Stimulated activated naive CD8-positive, alpha-beta T cell treated with anti-CD3 and anti-CD28 coated beads, Interleukin-15, Interleukin-2, amounts not matched to agents 100 U/mL and 50 U/mL, for 24 hours (primary cell): ENCODE data around the gene R3HDM2.

Experiments used
- ATAC-seq: fragments of 150-1000 bp; cut with Tn5 transposase; one replicate; pipeline ENCODE4 v1.10.0; 2021
- DNase-seq: peaks from one replicate; pipeline ENCODE4 v3.0.0; 2021

The R3HDM2 gene

DNA sequence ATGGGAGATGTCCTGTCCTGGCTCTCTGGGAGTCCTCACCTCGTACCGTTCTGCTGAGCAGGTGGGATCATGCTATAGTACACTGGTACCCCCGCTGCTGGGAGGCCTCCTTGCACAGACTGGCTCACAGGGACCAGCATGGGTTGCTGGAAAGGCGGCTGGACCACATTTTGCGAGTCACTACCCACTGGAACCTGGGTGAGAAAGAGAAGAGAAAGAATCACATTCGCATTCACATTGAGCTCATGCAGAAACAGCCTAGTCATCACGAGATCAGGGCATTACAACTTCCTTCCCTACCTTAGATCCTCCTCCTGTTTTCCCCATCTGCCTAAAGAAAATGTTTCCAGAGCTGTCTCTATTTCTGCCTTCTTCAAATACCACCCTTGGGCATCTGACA lies 162.6 kb downstream of the R3HDM2 start:
- DNase-seq (peak; percentile 47), ATAC-seq (peak; percentile 85)

DNA sequence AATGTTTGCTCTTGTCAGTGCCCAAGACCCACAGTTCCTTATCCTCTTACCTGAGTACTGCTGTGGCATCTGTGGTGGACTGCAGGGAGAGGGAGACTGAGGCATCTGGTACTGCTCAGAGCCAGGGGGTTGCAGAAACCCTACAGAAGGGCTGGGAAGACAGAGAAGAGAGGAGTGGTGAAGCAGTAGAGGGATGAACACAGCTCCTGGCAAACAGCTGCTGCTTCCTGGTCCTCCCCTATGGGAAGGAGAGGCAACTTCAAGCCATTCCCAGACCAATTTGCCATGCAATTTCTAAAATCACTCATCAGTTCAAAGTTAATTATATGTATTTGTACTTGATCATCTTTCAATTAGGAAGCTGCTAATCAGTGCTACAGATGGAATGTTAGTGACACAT lies 164.2 kb downstream of the R3HDM2 start:
- no peak for DNase-seq
- no peak for ATAC-seq

GRCh38 chr12:57263096-57263495 lies 167.7 kb downstream of the R3HDM2 start:
- DNase-seq (no peak), ATAC-seq (no peak)

- no peak for ATAC-seq
- DNase-seq: no peak
Observed at GRCh38 chr12:57262126-57262822, 168.6 kb downstream of the R3HDM2 start.

DNA sequence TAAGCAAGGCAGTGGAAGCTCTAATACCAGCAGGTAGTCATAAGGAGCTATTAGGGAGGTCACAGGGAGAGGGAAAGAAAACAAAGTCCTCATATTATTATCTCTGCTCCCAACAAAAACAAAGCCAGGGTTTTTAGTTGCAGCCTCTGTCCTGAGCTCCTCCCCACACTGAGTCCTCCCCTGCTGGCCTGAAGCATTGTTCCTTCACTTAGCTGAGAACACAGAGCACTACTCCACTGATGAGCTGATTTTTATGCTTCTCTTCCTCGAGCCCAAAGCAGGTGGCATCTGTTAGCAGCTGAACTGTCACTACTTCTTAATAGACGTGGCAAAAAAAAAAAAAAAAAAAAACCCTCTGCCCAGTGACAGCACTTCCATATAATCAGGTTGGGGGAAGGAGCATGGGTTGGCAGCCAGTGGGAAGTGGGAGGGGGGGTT lies 169.4 kb downstream of the R3HDM2 start:
- ATAC-seq (no peak), DNase-seq (no peak)

- DNase-seq: no peak
- no peak for ATAC-seq
Observed at GRCh38 chr12:57260366-57260765, 170.5 kb downstream of the R3HDM2 start.

- ATAC-seq (no peak), DNase-seq (no peak)
Observed at GRCh38 chr12:57258977-57259970, 171.6 kb downstream of the R3HDM2 start.

DNA sequence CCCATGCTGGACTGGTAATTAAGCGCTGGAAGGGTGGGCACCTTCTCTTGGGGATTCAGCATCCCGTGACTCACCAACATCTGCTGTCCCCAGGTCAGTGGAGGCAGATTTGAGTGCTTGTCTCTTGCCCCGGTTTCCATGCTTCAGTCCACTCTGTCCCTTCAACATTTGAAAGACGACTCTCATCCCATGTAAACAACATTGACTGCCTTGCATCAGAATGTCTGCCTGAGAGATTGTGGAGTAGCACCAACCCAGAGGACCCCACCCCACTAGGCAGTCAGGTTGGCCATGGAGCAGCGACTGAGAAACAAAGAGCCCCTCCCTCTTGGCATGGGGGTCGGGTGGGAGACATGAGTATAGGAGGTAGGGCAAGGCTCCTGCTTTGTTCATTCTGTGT lies 174.9 kb downstream of the R3HDM2 start:
- ATAC-seq: no peak
- no peak for DNase-seq

GRCh38 chr12:57254506-57255280 lies 176.2 kb downstream of the R3HDM2 start:
- DNase-seq: no peak
- no peak for ATAC-seq

- ATAC-seq (no peak), DNase-seq (no peak)
Observed at GRCh38 chr12:57250956-57251355, 179.9 kb downstream of the R3HDM2 start, which contains the start of gene STAC3. Gene STAC3 (minus strand): TSS chr12:57251187. CDS start chr12:57249636, 1,551 bp downstream.

DNA sequence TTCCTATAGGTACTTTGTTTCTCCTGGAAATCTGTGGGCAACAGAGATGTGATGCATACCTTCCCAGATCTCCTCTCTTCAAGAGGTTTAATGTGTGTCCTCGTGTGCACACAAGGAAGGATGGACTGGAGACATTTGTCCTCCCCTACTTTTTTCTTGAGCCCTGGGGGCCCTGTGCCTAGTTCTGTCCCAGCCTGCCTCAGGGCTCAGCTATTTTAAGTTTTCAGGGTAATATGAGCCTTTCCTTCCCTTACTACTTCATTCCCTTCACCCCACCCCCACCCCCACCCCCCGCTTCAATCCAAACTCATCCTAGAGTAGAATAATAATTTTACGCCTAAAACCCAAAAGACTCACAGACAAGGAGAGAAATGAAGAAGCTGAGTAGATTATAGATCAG lies 180.3 kb downstream of the R3HDM2 start:
- ATAC-seq: no peak
- no peak for DNase-seq

- ATAC-seq: peak; percentile 49
- peak; percentile 12 for DNase-seq
Observed at GRCh38 chr12:57248934-57249742, 181.7 kb downstream of the R3HDM2 start.

- ATAC-seq (no peak), DNase-seq (no peak)
Observed at GRCh38 chr12:57247041-57247440, 183.8 kb downstream of the R3HDM2 start.

DNA sequence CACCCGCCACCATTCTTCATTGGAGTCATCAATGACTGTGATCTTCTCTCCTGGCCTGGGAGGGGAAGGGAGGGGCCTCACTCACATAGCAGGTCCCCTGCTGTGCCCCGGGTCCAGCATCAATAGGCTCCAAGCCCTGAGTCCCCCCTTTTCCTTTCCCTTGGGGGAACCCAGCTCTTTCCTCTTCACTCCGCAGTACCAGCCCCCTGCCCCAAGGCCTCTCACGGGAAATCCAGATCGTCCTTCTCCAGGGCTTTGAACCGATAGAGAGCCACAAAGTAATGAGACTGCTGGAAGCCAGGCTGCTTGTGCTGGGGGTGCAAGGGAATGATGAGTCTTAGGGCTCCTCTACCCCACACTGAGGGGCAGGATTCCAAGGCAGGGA lies 186.5 kb downstream of the R3HDM2 start:
- ATAC-seq (no peak), DNase-seq (no peak)

GRCh38 chr12:57243521-57244311 lies 187.1 kb downstream of the R3HDM2 start:
- DNase-seq (peak; percentile 88), ATAC-seq (no peak)

DNA sequence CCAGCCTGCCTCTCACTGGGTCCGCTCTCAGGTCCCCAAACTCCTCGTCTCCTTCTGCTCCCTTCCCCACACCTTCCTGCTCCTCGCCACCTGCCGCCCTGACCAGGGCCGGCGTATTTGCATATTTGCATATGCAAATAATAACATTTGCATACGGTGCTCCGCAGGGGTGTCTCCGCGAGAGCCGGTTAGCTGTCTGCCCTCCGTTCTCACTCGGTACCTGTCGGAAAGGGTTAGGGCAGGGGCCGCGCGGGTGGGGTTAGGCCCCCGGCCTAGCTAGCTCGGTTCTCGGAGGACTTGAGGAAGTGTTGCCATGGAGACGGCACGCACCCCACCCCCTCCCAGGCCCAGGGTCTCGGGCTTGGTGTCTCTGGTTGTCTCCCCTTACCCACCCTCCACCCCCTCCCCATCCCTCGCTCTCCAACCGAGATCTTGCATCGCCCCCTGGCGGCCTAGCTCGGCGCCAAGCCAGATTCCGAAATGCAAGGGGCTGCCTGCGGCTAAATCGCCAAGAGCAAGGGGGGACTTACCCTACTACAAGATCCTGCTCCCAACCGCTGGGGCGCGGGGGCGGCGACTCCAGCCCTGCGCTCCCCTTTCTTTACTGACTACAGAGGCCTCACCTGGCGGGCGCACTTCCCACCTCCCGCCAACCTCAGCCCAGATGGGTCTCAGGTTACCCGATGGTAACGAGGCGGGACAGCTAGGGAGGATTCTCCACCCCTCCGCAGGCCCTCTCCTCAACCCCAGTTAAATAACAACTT lies 188.0 kb downstream of the R3HDM2 start:
- ATAC-seq (peak; percentile 7), DNase-seq (peak; percentile 88)

DNA sequence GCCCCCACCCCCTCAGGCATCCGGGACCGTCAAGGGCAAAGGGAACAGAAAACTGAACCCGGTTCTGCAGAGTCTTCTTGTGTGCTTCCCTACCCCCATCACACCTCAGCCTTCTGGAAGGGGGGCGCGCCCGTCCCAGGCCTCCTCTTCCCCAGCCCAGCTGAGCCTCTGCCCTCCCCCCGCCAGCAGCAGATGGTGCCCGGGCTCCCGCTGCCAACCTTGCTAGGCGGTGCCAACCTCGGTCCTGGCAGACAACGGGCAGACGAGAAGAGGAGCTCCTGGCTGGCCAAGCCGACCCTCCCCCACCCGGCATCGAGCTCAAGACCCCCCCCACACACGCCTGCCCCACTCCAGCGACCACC lies 188.5 kb downstream of the R3HDM2 start:
- DNase-seq (peak; percentile 15), ATAC-seq (no peak)

DNA sequence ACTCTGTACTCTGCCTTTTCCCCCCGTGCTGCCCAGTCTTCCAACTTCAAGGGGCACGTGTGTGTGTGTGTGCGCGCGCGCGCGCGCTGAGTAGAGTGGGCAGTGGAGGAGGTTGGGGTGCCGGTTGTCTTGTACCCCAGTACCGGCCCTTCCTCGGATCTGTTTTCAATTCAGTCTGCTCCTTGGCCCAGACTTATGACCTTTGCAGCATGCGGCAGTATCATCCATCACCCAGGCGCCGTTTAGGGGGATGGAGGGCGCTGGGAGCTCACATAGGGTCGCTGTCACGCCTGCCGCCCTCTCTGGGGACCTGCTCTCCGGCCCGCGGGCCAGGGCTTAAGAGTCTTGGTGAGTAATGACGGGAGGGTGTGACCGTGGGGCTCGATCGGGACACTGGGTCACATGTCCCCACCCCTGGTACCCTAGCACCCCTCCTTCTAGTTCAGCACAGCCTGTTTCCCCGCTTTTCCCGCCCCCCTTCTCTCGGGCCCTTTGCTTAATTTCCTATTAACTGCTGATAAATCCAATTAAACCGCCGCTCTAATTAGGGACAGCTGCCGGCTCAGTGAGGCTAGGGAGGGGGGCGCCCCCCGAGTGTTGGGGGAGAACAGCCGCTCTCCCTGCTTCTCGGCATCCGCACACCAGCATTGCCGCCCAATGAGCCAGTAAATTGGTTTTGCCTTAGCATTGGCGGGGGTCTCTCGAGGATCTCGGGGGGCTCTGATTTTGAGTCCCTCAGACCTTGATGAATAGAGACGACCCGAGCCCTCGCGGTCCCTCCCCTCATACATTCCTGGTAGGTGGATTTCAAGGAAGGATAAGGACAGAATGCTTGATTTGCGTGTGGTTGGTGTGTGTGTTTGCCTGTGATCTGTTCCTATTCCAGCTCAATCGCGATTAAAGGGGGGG lies 189.2 kb downstream of the R3HDM2 start:
- ATAC-seq: no peak
- peak; percentile 35 for DNase-seq

GRCh38 chr12:57240926-57241401 lies 189.9 kb downstream of the R3HDM2 start:
- ATAC-seq: no peak
- peak; percentile 48 for DNase-seq
